Hindlimb muscle (tissue), 1 donor: ENCODE data around the gene RCAN3. TPM values are rescaled to one million over a fixed set of nuclear protein-coding genes. Genes with fewer than 3 reads are reported as not detected.
"Not testable (repeated sequence)": the region's sequence is repeated elsewhere in the genome, so short reads cannot be mapped to it uniquely, and the experiment has no call there.

Experiments
- DNase-seq: peaks from one replicate; pipeline ENCODE4 v3.0.0-alpha.2; 2013
- polyA plus RNA-seq: library from polyadenylated mRNA; unstranded; fragments of 120-200 nt; gene quantifications from one replicate; pipeline ENCODE4 v1.2.1, GENCODE V29; 2013; ENCODE audit not compliant: insufficient read length

RCAN3 gene
- polyA plus RNA-seq, 1 donor = 1.5 TPM

DNA sequence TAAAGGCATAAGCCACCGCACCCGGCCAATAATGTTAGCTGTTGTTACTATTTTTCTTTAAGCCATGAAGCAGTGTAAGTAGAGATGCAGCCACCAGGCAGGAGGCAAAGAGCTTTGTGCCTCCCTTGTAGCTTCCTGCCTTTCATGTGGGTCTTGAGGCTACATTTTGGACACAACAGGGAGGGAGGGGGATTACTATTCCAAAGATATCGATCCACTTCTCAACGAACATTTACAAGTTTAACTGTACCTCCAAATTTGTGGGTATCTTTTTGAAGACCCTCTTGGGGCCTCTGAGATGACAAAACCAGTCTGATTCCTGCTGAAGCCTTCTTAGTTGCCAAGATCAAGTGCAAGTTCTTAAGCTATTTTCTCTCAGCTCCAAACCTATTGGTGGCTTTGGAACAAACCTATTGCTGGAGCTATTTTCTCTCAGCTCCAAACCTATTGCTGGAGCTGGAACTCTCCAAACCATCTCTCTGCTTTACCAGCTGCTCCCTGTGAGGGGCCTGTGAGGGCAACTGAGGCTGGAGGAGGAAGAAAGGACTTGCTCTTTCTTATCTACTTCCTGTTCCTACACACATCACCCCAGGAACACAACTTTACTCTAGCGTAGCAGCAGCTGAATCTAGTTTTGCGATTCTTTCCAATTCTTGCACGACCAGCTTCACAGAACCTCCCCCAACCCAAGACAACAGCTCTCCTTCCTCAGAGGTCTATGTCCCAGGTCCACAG is 16.1 kb upstream of the RCAN3 start:
- no peak for DNase-seq

DNA sequence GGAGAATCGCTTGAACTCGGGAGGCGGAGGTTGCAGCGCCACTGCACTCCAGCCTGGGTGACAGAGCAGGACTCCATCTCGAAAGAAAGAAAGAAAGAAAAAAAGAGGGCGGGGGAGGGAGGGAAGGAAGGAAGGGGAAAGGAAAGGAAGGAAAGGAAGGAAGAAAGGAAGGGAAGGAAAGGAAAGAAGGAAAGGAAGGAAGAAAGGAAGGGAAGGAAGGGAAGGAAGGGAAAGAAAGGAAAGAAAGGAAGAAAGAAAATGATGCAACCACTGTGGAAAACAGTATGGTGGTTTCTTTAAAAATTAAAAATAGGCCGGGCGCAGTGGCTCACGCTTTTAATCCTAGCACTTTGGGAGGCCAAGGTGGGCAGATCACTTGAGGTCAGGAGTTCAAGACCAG is 15.2 kb upstream of the RCAN3 start:
- no peak for DNase-seq

DNA sequence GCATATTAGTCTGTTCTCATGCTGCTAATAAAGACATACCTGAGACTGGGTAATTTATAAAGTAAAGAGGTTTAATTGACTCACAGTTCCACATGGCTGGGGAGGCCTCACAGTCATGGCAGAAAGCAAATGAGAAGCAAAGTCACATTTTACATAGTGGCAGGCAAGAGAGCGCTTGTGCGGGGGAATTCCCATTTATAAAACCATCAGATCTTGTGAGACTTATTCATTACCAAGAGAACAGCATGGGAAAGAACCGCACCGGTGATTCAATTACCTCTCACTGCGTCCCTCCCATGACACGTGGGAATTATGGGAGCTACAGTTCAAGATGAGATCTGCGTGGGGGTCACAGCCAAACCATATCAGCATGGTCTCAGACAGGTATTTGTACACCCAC is 14.5 kb upstream of the RCAN3 start:
- DNase-seq = not testable (repeated sequence)

DNA sequence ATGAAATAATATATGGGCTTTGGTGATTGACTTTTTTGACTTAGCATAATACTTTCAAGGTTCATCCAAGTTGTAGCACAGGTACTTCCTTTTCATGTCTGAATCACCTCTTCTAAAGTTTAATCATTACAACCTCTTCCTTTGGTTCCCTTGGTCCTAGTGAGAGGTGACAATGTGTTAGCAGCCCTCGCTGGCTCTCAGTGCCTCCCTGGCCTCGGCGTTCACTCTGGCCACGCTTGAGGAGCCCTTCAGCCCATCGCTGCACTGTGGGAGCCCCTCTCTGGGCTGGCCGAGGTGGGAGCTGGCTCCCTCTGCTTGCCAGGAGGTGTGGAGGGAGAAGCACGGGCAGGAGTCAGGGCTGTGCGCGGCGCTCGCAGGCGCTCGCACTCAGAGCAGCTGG is 13.0 kb upstream of the RCAN3 start:
- no peak for DNase-seq

DNA sequence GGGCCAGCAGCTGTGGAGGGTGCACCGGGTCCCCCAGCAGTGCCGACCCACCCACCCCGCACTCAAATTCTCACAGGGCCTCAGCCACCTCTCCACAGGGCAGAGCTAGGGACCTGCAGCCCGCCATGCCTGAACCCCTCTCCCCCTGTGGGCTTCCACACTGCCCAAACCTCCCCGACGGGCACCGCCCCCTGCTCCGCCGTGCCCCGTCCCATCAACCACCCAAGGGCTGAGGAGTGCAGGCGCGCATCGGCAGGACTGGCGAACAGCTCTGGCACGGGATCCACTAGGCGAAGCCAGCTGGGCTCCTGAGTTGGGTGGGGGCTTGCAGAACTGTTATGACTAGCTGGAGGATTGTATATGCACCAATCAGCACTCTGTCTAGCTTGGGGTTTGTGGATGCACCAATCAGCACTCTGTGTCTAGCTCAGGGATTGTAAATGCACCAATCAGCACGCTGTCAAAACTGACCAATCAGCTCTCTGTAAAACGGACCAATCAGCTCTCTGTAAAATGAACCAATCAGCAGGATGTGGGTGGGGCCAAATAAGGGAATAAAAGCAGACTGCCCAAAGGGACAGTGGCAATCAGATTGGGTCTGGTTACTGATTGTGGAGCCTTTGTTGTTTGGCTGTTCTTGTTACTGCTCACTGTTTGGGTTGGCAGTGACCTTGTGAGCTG is 12.4 kb upstream of the RCAN3 start:
- DNase-seq = no peak

DNA sequence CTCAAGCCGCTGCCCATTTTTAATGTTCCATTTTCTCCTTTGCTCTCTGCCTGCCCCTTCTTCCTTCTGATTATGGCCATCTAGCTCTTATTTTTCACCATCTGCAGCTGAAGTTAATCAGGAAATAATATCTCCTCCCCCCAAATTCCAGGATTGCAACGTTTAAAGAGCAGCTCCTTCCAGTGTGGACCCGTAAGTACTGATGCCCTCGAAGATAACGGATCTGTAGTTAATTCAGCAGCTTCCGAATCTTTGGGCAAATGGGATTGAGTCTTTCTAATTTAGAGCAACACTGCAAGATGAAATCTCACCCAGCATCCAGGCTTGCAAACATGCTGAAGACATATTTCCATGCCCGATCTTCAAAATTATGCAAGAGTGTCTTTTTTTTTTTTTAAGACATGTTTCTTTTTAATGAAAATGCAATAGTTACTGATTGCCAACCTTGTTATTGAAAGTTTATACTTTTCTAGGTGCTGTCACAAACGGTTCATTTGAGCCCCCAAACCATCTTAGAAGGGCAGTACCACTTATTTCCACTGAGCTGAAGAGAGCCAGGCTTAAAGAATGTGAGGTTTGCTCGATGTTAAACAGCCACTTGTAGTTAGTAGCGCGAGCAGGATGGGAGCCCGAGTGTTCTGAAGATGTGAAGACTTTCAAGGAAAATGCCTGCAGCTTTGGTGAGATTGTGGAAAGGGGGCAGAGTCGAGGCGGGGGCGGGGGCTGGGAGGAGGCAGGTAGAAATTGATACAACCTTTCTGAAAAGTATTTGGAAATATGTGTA is 10.9 kb upstream of the RCAN3 start:
- DNase-seq = no peak

GRCh38 chr1:24492935-24493334 is 9.7 kb upstream of the RCAN3 start:
- DNase-seq = not testable (repeated sequence)

DNA sequence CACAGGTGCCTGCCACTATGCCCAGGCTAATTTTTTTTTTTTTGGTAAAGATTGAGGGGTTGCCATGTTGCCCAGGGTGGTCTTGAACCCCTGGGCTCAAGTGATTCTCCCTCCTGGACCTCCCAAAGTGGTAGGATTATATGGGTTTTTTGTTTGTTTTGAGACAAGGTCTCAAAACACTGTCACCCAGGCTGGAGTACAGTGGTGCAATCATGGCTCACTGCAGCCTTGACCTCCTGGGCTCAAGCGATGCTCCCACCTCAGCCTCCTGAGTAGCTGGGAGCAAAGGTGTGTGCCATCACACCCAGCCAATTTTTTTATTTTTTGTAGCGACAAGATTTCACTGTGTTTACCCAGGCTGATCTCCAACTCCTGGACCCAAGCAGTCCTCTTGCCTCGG is 8.9 kb upstream of the RCAN3 start:
- DNase-seq = no peak

DNA sequence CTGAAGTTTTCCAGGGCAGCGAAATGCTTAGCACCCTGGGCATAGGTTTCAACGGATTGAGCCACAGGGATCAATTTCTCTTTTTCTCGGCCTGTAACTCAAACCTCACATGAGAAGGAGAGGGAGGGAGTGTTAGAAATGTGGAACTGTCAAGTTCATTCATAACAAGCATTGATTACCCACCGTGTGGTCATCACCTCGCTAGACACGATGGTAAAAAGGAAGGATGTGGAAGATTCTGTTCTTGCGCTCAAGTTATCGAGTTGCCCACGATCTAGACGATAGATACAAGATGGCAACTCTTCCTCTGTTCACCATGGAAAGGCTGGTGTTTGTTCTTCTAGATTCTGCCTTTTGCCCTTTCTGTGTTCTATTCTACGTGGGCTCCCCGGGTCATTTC is 4.0 kb upstream of the RCAN3 start:
- no peak for DNase-seq

GRCh38 chr1:24500448-24501048 is 2.1 kb upstream of the RCAN3 start:
- DNase-seq = no peak

- peak; percentile 7 for DNase-seq
Observed at GRCh38 chr1:24501371-24502064, 1.1 kb upstream of the RCAN3 start.

DNA sequence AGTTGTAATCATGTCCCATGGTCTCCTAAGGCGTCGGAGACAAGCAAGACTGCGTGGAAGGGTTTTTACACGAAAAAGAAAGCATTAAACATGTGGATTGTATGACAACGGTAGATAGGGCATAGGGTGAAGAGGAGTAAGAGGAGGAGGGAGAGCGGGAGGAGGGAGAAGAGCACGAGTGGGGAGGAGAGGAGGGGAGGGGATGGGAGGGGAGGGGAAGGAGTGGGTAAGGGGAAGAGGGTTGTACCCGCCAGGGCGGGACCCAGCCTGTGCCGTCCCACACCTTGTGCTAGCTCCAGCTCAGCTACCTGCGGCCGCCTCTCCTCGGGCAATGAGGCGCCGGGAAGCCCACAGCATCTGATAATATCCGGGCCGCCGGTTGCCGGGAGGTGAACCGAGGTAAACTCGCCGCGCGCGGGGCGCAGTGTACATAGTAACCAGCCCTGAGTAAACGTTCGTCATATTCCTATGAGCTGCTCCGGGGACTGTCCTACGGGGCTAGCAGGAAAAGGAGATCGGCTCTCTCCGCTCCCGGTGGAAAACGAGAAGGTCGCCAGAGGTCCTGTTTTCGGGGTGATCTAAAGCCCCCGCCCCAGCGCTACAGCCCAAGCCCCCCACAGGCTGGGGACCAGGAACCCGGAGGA is 449 bp upstream of the RCAN3 start:
- peak; percentile 51 for DNase-seq

- DNase-seq = no peak
Observed at GRCh38 chr1:24503059-24503751, 569 bp downstream of the RCAN3 start.

DNA sequence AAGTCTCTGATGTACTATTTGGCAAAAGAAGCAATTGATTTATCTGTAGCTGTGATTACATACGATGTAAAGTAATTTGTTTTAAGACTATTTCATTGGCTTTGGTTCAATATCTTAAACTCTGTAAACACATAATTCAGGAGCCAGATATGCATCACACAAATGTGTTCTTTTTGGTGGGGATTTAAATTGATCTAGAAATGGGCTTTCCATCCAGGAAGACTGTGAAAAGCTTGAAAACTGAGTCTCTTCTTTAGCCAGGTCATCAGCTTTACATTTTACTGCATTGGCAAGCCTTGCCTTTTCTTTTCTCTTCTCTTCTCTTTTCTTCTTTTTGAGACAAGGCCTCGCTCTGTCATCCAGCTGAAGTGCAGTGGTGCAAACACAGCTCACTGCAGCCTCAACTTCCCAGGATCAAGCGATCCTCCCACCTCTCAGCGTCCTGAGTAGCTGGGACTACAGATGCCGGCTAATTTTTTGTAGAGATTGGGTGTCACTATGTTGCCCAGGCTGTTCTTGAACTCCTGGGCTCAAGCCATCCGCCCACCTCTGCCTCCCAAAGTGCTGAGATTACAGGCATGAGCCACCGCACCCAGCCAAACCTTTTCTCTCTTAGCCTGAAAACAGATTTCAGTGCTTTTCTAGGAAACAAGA is 1.4 kb downstream of the RCAN3 start:
- DNase-seq = no peak

- no peak for DNase-seq
Observed at GRCh38 chr1:24504560-24504959, 1.9 kb downstream of the RCAN3 start.

DNA sequence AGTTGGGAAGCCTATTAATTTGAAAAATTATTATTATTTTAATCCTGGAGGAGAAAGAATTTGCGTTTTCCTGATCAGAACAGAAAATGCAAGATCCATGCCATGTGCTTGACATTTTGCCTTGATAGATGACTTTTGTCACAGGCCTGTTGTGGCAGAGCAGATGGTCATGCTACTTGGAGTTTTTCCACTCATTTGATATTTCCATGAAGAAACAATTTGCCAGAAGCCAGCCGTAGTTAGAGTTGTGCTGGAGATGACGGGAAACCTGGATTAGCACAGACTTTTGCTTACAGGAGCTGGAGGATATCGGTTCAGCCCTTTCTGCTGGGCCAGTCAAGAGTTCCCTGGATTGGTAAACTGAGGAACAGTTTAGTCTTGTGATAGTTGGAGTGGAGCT is 3.2 kb downstream of the RCAN3 start:
- no peak for DNase-seq

- DNase-seq = no peak
Observed at GRCh38 chr1:24506691-24507381, 4.2 kb downstream of the RCAN3 start.

GRCh38 chr1:24507405-24507804 is 4.8 kb downstream of the RCAN3 start:
- no peak for DNase-seq

DNA sequence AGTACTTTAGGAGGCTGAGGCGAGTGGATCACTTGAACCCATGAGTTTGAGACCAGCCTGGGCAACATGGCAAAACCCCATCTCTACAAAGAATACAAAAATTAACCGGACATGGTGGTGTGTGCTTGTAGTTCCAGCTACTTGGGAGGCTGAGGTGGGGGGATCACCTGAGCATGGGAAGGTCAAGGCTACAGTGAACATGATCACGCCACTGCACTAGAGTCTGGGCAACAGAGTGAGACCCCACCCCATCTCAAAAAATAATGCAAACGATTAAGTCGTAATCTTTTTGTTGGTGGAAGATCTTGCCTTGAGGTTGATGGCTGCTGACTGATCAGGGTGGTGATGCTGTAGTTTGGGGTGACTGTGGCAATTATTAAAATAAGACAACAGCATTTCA is 6.3 kb downstream of the RCAN3 start:
- DNase-seq = no peak

DNA sequence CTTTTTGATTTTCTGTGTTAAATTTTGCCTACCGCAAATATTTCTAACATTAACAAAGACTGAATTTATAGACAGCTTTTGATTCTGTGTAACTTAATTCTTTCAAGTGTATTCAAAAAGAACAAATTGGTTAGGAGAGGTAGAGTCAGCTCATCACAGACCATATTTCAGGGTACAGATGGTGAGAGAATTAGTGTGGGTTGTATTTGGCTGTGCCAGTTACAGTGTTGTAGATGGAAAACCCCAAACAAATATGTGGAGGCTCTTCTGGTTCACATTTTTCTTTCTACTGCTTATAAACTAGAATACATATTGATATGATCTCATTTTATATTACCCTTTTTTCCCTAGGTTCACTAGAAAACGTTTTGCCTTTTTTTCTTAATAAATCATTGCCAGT is 11.1 kb downstream of the RCAN3 start:
- no peak for DNase-seq
